GM21528 (cell line): ENCODE results near the gene LRRC57.

Experiments used
- ATAC-seq: cut with Tn5 transposase; IDR thresholded peaks from one replicate; pipeline ENCODE4 v1.9.1; 2021; ENCODE audit warnings: mild to moderate bottlenecking, moderate library complexity; ENCODE audit not compliant: unreplicated experiment, low FRiP score

LRRC57 gene

GRCh38 chr15:42553554-42553953, 5.0 kb upstream of the LRRC57 start:
- ATAC-seq = no peak

GRCh38 chr15:42549741-42550392, 1.3 kb upstream of the LRRC57 start:
- no peak for ATAC-seq

GRCh38 chr15:42549032-42549491, 469 bp upstream of the LRRC57 start:
- ATAC-seq = peak; percentile 13

GRCh38 chr15:42547918-42548248, 710 bp downstream of the LRRC57 start:
- ATAC-seq = no peak

- no peak for ATAC-seq
Observed at GRCh38 chr15:42544853-42545629, 3.6 kb downstream of the LRRC57 start.

- no peak for ATAC-seq
Observed at GRCh38 chr15:42533246-42533645, 15.3 kb downstream of the LRRC57 start.

- ATAC-seq = no peak
Observed at GRCh38 chr15:42528970-42529369, 19.6 kb downstream of the LRRC57 start.

- ATAC-seq = no peak
Observed at GRCh38 chr15:42523331-42523730, 25.3 kb downstream of the LRRC57 start.

- no peak for ATAC-seq
Observed at GRCh38 chr15:42511007-42511391, 37.6 kb downstream of the LRRC57 start.

GRCh38 chr15:42510258-42511006, 38.2 kb downstream of the LRRC57 start:
- ATAC-seq = no peak

GRCh38 chr15:42508263-42508690, 40.3 kb downstream of the LRRC57 start:
- ATAC-seq = no peak

- ATAC-seq = no peak
Observed at GRCh38 chr15:42507514-42507913, 41.1 kb downstream of the LRRC57 start.

- ATAC-seq = no peak
Observed at GRCh38 chr15:42504631-42505030, 44.0 kb downstream of the LRRC57 start.

GRCh38 chr15:42503825-42504224, 44.8 kb downstream of the LRRC57 start:
- no peak for ATAC-seq

GRCh38 chr15:42502477-42502876, 46.1 kb downstream of the LRRC57 start:
- ATAC-seq = no peak

- no peak for ATAC-seq
Observed at GRCh38 chr15:42499858-42500609, 48.6 kb downstream of the LRRC57 start.

- ATAC-seq = no peak
Observed at GRCh38 chr15:42498212-42499068, 50.2 kb downstream of the LRRC57 start.

GRCh38 chr15:42495361-42496212, 53.0 kb downstream of the LRRC57 start, which contains the start of gene SNAP23:
Gene SNAP23, plus strand, starts transcription at chr15:42495634. Its CDS starts 16,213 bp downstream, at chr15:42511847.
- peak; percentile 70 for ATAC-seq

- ATAC-seq = no peak
Observed at GRCh38 chr15:42494998-42495360, 53.6 kb downstream of the LRRC57 start.
